Fibroblast of lung (primary cell): ENCODE data around the gene SH3GL3. TPM values are rescaled to one million over a fixed set of nuclear protein-coding genes. Genes with fewer than 3 reads are reported as not detected.

Source experiments
- DNase-seq, 2 donors: peaks; one replicate each; pipeline versions ENCODE4 v3.0.0 to v3.0.0-alpha.2; 2010; ENCODE audit warnings: low read depth in 2 of 2
- H2AFZ ChIP-seq: 2 replicates; pipeline ENCODE4 v1.5.1; 2012; ENCODE audit warnings: low read length, control low read depth, inconsistent platforms
- H3K27ac ChIP-seq: 2 replicates; pipeline ENCODE4 v1.5.1; 2011; ENCODE audit warnings: low read length, control low read depth; ENCODE audit not compliant: insufficient read depth
- H3K27me3 ChIP-seq: 2 replicates; pipeline ENCODE4 v1.5.1; 2011; ENCODE audit warnings: mild to moderate bottlenecking, low read length; ENCODE audit not compliant: control insufficient read depth, insufficient read depth
- H3K36me3 ChIP-seq: 2 replicates; pipeline ENCODE4 v1.5.1; 2011; ENCODE audit warnings: low read length; ENCODE audit not compliant: control insufficient read depth, insufficient read depth
- H3K4me1 ChIP-seq: 2 replicates; pipeline ENCODE4 v1.5.1; 2011; ENCODE audit warnings: low read length; ENCODE audit not compliant: control insufficient read depth, insufficient read depth; ENCODE audit errors: extremely low read depth
- H3K4me2 ChIP-seq: 2 replicates; pipeline ENCODE4 v1.5.1; 2011; ENCODE audit warnings: low read length, control low read depth; ENCODE audit not compliant: insufficient read depth; ENCODE audit errors: extremely low read depth
- H3K4me3 ChIP-seq, 4 experiments: fragments of 200-600 bp in 1 of 4; sonication (generic) in 1 of 4; replicated peaks in 1 of 4; 2 replicates each; pipeline ENCODE4 v1.5.1; 2011 to 2016; ENCODE audit warnings: low read length in 4 of 4, low read depth in 3 of 4, mild to moderate bottlenecking in 3 of 4, control low read depth in 2 of 4, inconsistent platforms in 1 of 4, mixed read lengths in 1 of 4; ENCODE audit not compliant: insufficient read depth in 1 of 4; ENCODE audit errors: control extremely low read depth in 1 of 4
- H3K79me2 ChIP-seq: 2 replicates; pipeline ENCODE4 v1.5.1; 2012; ENCODE audit warnings: mild to moderate bottlenecking, low read length, inconsistent platforms; ENCODE audit not compliant: control insufficient read depth, insufficient read depth
- H3K9ac ChIP-seq: 2 replicates; pipeline ENCODE4 v1.5.1; 2011; ENCODE audit warnings: mild to moderate bottlenecking, low read length, control low read depth; ENCODE audit not compliant: insufficient read depth
- H3K9me3 ChIP-seq: 2 replicates; pipeline ENCODE4 v1.5.1; 2012; ENCODE audit warnings: low read depth, low read length; ENCODE audit not compliant: control insufficient read depth, insufficient read depth
- H4K20me1 ChIP-seq: 2 replicates; pipeline ENCODE4 v1.5.1; 2011; ENCODE audit warnings: low read length; ENCODE audit not compliant: control insufficient read depth, insufficient read depth; ENCODE audit errors: extremely low read depth
- CTCF ChIP-seq, 2 donors: IDR thresholded peaks in 1 of 2; conservative IDR thresholded peaks in 1 of 2; 1 replicate in 1 of 2; 2 replicates in 1 of 2; pipeline ENCODE4 v1.5.1; 2011 to 2012; ENCODE audit warnings: low read length in 2 of 2, control low read depth in 1 of 2, inconsistent platforms in 1 of 2, low read depth in 1 of 2, mild to moderate bottlenecking in 1 of 2
- EZH2 ChIP-seq: IDR thresholded peaks from 2 replicates; pipeline ENCODE4 v1.5.1; 2012; ENCODE audit warnings: low read length, control low read depth, mild to moderate bottlenecking; ENCODE audit errors: missing control alignments
- polyA plus RNA-seq, 2 donors: library from polyadenylated mRNA; depleted of rRNA in 1 of 2; stranded (reverse) in 1 of 2; unstranded in 1 of 2; fragments of >200 nt; gene quantifications; 2 replicates each; pipeline ENCODE4 v1.2.1, GENCODE V29; 2011 to 2012; ENCODE audit warnings: missing spikeins in 1 of 2
- total RNA-seq: library from RNA; depleted of rRNA; stranded (reverse); fragments of >200 nt; gene quantifications from 2 replicates; pipeline ENCODE4 v1.2.1, GENCODE V29; 2014

Gene SH3GL3
- total and polyA plus RNA-seq, 2 donors (not counting 1 experiment from before 2014, with no cell fraction given): under 0.01 to 0.05 TPM

DNA sequence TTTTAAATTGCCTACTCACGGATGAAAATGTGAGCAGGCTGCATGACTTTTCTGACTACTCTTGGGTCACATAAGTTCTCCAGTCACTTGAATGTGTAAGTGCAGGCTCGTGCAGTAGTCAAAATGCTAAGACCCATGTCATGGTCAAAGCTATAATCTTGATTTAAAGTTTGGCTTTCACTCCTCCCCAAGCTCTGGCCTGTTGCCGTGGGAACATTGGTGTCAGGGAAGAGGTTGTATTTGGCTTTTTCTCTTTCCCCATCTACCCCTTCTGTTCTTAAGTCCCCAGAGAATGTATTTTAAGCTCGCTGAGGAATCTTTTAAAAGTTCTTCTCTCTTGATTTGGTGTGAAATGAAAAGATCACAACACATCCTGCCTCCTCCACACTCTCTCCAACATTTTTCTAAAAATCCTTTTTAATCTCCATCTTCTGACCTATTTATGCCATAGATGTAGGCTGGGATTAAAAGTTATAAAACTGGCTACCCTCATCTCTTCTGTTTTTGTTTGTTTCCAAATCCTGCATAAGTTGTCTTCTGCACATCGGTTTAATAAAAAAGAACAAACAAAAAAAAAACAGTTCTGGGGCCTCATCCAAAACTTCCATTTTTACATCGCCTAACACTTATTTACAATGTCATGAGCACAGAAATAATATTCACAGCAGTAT lies 145.4 kb downstream of the SH3GL3 start:
- no peaks in the 10 kb centered on the region for H4K20me1 ChIP-seq
- no peaks in the 10 kb centered on the region for H3K9me3 ChIP-seq
- no peak for DNase-seq
- TF ChIP-seq EZH2 (no peak), CTCF (conservative IDR thresholded peaks at IDR 0.05 in 1 of 2, IDR thresholded peaks at IDR 0.05 in 1 of 2; ENCODE audit: low read depth in 1 of 2, low read length in 2 of 2) (no peak)
- no peaks in the 10 kb centered on the region for H3K4me1 ChIP-seq
- no peak overlapping the region for H3K4me2 ChIP-seq
- H3K36me3 ChIP-seq: no peaks in the 10 kb centered on the region
- no peak overlapping the region for H3K4me3 ChIP-seq
- H2AFZ ChIP-seq: no peak overlapping the region
- H3K79me2 ChIP-seq: no peaks in the 10 kb centered on the region
- H3K9ac ChIP-seq: no peak overlapping the region
- H3K27me3 ChIP-seq: no peaks in the 10 kb centered on the region
- H3K27ac ChIP-seq: no peak overlapping the region

- TF ChIP-seq CTCF (conservative IDR thresholded peaks at IDR 0.05 in 1 of 2, IDR thresholded peaks at IDR 0.05 in 1 of 2; ENCODE audit: low read depth in 1 of 2, low read length in 2 of 2): no peak
- TF ChIP-seq EZH2: no peak
- Histone ChIP-seq H2AFZ (no peak overlapping the region), H3K27ac (no peak overlapping the region), H3K79me2 (no peaks in the 10 kb centered on the region), H3K36me3 (no peaks in the 10 kb centered on the region), H3K9ac (no peak overlapping the region), H3K4me2 (no peak overlapping the region), H4K20me1 (no peaks in the 10 kb centered on the region), H3K4me1 (no peaks in the 10 kb centered on the region), H3K9me3 (no peaks in the 10 kb centered on the region), H3K27me3 (no peaks in the 10 kb centered on the region), H3K4me3 (no peak overlapping the region)
- DNase-seq: no peak
Observed at GRCh38 chr15:83595191-83595590, 148.1 kb downstream of the SH3GL3 start.

DNA sequence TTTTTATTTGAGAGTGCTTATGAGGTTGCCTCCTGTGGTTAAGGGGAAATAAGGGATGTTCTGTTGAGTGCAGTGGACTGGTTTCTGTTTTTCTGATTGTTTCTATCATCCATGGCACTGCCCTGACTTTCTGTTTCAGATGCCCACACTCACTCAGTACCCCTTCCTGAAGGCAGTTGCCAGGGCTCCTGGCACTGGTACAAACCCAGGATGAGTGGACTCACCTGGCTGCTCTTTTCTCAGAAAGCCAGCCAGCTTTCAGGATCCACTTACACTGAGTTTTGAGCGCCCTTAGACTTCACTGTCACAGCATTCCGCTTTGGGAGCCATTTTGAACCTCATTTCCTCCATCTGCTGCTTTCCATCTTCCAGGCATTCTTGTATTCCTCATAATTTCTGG lies 150.9 kb downstream of the SH3GL3 start:
- Histone ChIP-seq H3K4me2 (no peak overlapping the region), H3K9ac (no peak overlapping the region), H3K4me3 (no peak overlapping the region), H3K27ac (no peak overlapping the region), H2AFZ (no peak overlapping the region), H3K9me3 (no peaks in the 10 kb centered on the region), H3K27me3 (no peaks in the 10 kb centered on the region), H3K79me2 (no peaks in the 10 kb centered on the region), H4K20me1 (no peaks in the 10 kb centered on the region), H3K4me1 (no peaks in the 10 kb centered on the region), H3K36me3 (no peaks in the 10 kb centered on the region)
- TF ChIP-seq CTCF (conservative IDR thresholded peaks at IDR 0.05 in 1 of 2, IDR thresholded peaks at IDR 0.05 in 1 of 2; ENCODE audit: low read depth in 1 of 2, low read length in 2 of 2) (no peak), EZH2 (no peak)
- DNase-seq: no peak
